HL-60 (cell line): ENCODE results near the gene ZNF410.

Source experiments
- GABPA ChIP-seq: IDR thresholded peaks from 2 replicates; pipeline ENCODE4 v1.6.1; 2012; ENCODE audit warnings: low read depth
- POLR2AphosphoS5 ChIP-seq: IDR thresholded peaks from 2 replicates; pipeline ENCODE4 v1.6.1; 2012; ENCODE audit warnings: low read depth
- TF ChIP-seq, protein P1 (sequence below): IDR thresholded peaks from one replicate; pipeline ENCODE4 v1.5.1; 2011; ENCODE audit warnings: low read length, control low read depth, inconsistent platforms; ENCODE audit not compliant: insufficient read depth
- TF ChIP-seq, protein P2 (sequence below): IDR thresholded peaks from 2 replicates; pipeline ENCODE4 v1.6.1; 2012; ENCODE audit warnings: low read depth; ENCODE audit not compliant: insufficient replicate concordance

DNA sequence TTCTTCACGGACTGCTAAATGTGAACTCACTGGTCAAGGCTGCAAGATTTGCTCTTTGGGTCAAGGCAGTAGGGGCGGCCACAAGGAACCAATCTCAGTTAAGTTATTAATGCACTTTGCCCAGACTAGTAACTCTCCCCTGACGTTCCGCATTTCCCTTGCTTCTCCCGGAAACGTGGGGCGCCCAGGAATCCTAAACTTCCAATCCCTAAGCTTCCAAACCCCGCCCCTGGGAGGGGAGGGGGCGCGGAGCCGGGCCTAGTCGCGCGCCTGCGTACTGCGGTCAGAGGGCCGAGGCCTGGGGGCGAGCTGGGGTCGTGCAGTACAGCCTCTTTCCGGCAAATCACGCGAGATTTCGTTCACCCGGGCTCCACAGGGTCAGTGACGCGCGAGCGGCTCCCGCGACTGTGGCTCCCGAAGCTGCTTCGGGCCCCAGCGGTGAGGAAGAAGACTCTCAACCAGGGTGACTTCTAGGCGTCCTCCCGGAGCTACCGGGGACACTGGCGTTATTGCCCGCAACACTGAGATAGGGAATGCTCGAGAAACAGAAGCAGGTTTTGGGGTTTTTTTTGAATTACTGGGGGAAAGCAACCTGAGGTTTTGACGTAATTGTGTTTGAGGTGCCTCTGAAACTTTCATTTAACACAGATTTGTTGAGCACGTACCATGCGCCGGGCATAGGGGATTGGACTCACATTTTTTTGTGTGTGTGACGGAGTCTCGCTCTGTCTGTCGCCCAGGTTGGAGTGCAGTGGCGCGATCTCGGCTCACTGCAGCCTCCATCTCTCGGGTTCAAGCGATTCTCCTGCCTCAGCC, 34.9 kb upstream of the ZNF410 start, which contains the start of gene PTGR2:
- TF ChIP-seq, protein P1, sequence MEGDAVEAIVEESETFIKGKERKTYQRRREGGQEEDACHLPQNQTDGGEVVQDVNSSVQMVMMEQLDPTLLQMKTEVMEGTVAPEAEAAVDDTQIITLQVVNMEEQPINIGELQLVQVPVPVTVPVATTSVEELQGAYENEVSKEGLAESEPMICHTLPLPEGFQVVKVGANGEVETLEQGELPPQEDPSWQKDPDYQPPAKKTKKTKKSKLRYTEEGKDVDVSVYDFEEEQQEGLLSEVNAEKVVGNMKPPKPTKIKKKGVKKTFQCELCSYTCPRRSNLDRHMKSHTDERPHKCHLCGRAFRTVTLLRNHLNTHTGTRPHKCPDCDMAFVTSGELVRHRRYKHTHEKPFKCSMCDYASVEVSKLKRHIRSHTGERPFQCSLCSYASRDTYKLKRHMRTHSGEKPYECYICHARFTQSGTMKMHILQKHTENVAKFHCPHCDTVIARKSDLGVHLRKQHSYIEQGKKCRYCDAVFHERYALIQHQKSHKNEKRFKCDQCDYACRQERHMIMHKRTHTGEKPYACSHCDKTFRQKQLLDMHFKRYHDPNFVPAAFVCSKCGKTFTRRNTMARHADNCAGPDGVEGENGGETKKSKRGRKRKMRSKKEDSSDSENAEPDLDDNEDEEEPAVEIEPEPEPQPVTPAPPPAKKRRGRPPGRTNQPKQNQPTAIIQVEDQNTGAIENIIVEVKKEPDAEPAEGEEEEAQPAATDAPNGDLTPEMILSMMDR = no peak
- TF ChIP-seq POLR2AphosphoS5 (peak; percentile 34; the same call in 1 of the 2 replicates), GABPA (no peak)
- TF ChIP-seq, protein P2, sequence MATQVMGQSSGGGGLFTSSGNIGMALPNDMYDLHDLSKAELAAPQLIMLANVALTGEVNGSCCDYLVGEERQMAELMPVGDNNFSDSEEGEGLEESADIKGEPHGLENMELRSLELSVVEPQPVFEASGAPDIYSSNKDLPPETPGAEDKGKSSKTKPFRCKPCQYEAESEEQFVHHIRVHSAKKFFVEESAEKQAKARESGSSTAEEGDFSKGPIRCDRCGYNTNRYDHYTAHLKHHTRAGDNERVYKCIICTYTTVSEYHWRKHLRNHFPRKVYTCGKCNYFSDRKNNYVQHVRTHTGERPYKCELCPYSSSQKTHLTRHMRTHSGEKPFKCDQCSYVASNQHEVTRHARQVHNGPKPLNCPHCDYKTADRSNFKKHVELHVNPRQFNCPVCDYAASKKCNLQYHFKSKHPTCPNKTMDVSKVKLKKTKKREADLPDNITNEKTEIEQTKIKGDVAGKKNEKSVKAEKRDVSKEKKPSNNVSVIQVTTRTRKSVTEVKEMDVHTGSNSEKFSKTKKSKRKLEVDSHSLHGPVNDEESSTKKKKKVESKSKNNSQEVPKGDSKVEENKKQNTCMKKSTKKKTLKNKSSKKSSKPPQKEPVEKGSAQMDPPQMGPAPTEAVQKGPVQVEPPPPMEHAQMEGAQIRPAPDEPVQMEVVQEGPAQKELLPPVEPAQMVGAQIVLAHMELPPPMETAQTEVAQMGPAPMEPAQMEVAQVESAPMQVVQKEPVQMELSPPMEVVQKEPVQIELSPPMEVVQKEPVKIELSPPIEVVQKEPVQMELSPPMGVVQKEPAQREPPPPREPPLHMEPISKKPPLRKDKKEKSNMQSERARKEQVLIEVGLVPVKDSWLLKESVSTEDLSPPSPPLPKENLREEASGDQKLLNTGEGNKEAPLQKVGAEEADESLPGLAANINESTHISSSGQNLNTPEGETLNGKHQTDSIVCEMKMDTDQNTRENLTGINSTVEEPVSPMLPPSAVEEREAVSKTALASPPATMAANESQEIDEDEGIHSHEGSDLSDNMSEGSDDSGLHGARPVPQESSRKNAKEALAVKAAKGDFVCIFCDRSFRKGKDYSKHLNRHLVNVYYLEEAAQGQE = no peak
